Stimulated activated CD8-positive, alpha-beta memory T cell treated with anti-CD3 and anti-CD28 coated beads, Interleukin-15, amount 100 ng/mL, for 24 hours (primary cell): ENCODE results near the gene KDM3B.
"Not testable (repeated sequence)": the region's sequence is repeated elsewhere in the genome, so short reads cannot be mapped to it uniquely, and the experiment has no call there.

ENCODE experiments used
- DNase-seq: peaks from one replicate; pipeline ENCODE4 v3.0.0-alpha.2; 2020; ENCODE audit warnings: low read depth

The KDM3B gene

GRCh38 chr5:138408023-138408422, 55.5 kb downstream of the KDM3B start:
- DNase-seq = no peak

- not testable (repeated sequence) for DNase-seq
Measured at GRCh38 chr5:138410996-138411640, 58.6 kb downstream of the KDM3B start.

- no peak for DNase-seq
Measured at GRCh38 chr5:138418444-138418843, 66.0 kb downstream of the KDM3B start.

GRCh38 chr5:138425079-138425478, 72.6 kb downstream of the KDM3B start:
- no peak for DNase-seq

- DNase-seq = no peak
Measured at GRCh38 chr5:138435943-138436342, 83.5 kb downstream of the KDM3B start.

GRCh38 chr5:138438003-138438723, 85.7 kb downstream of the KDM3B start:
- DNase-seq = no peak

GRCh38 chr5:138438724-138439476, 86.4 kb downstream of the KDM3B start, which contains the start of gene REEP2:
REEP2 (plus strand) TSS chr5:138439057; CDS start chr5:138439209, 152 bp downstream.
- no peak for DNase-seq

- DNase-seq = no peak
Measured at GRCh38 chr5:138439477-138440158, 87.1 kb downstream of the KDM3B start.

GRCh38 chr5:138440159-138441073, 87.9 kb downstream of the KDM3B start:
- no peak for DNase-seq

- DNase-seq = no peak
Measured at GRCh38 chr5:138441221-138441620, 88.7 kb downstream of the KDM3B start.

GRCh38 chr5:138444078-138444773, 91.7 kb downstream of the KDM3B start:
- no peak for DNase-seq

GRCh38 chr5:138444774-138445546, 92.5 kb downstream of the KDM3B start:
- DNase-seq = no peak

- DNase-seq = no peak
Measured at GRCh38 chr5:138445547-138446271, 93.2 kb downstream of the KDM3B start.

- no peak for DNase-seq
Measured at GRCh38 chr5:138448070-138448469, 95.6 kb downstream of the KDM3B start.

GRCh38 chr5:138448481-138449398, 96.3 kb downstream of the KDM3B start:
- DNase-seq = no peak

GRCh38 chr5:138449501-138450239, 97.2 kb downstream of the KDM3B start:
- DNase-seq = peak; percentile 69

- no peak for DNase-seq
Measured at GRCh38 chr5:138450971-138451370, 98.5 kb downstream of the KDM3B start.
